DLD1 (cell line): ENCODE measurements around the gene HMGXB3.

ENCODE experiments used
- in situ Hi-C: cut with HindIII; loops from 2 replicates; pipeline ENCODE4 v1.10.0; 2017; ENCODE audit warnings: low sequenced_read_pairs

HMGXB3 gene

DNA sequence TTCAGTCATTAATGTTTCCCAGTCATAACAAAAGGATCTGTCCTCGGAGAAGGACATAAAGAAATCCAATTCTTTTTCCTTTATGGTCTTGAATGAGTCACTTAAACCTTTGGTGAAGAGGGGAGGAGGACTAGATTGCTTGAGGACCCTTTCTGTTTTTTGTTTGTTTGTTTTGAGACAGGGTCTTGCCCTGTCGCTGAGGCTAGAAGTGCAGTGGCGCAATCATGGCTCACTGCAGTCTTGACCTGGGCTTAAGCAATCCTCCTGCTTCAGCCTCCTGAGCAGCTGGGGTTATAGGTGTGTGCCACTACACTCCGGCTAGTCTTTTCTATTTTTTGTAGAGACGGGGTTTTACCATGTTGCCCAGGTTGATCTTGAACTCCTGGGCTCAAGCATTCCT lies 12.4 kb upstream of the HMGXB3 start:
- in situ Hi-C loops: loop anchor here (10.0 kb wide), 1 partner anchor 353 kb away; no protein-coding TSS in a partner anchor

DNA sequence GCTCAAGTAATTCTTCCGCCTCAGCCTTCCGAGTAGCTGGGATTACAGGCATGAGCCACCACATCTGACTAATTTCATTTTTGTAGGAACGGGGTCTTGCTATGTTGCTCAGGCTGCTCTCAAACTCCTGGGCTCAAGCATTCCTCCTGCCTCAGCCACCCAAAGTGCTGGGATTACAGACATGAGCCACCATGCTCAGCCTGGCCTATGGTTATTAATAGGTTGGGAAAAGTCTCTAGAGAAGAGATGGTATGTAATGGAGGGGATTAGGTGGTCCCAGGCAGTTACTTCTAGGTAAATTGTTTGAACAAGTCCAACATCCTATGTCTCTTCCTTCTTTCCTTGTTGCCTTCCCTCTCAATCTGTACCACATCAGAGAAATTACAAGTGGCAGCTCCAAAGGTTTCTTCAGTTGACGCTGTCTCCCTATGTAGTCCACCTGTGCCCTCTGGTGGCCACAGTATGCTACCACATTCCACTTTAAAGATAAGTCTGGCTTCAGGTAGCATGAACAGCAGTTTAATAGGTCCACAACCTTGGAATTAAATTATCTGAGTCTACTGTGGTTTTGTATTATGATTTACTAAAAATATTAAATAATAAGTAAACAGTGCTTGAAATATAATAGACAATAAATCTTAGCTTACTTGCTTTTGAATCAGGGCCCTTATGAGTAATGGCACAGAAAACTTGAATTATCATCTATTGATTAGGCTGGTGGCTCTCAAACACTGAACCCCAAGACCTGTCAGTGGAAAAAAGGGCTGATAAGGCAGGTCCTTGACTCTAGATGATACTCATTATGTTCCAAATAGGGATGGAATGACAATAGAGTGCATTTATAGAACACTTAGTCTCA lies 9.8 kb upstream of the HMGXB3 start:
- in situ Hi-C loops: no loop called here

DNA sequence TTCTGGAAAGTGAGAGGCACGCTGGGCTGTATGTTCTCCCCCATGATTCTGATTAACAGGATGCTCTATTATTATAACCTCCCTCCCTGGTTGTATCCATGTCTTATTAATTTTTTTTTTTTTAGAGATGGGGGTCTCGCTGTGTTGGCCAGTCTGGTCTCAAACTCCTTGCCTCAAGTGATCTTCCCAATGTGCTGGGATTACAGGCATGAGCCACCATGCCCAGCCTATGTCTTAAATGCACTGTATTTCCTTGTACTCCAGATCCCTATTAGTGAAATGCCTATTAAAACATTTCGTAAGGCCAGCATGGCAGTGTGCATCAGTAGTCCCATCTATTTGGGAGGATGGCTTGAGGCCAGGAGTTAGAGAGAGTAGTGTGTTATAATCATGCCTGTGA lies 7.1 kb upstream of the HMGXB3 start:
- in situ Hi-C loops: no loop called here

DNA sequence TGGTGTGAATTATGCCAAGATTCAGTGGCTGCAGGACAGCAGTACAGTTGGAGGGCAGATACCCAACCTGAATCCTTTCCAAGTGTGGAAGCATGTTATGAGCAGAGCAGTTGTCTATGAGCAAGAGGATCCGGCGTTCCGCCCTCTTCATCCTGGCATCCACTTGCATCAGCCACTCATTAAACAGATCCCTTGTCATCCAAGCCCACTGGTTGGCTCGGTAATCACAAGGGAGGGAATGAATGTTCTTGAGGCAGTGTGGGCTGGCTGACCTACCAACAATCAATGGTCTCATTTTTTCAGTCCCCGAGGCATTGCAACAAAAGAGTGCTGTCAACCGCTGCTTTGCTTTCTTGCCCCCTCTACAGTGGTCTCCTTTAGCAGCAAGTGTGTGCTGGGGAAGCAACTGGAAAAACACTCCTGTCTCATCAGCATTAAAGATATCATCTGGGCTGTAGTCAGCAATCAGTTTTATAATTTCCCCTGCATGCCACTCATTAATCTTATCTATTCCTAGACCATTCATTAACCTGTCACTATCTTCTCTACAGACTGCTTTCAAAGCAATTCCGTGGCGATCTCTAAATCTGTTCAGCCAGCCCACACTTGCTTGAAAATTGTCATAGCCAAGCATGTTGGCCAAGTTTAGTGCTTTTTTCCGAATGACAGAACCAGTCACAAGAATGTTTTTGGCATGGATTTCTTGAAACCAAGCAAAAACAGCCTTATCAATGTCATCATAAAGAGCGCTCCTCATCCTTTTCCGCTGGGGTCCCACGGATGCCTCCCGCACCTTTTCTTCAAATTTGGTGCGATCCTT lies 4.9 kb upstream of the HMGXB3 start:
- in situ Hi-C loops: no loop called here

DNA sequence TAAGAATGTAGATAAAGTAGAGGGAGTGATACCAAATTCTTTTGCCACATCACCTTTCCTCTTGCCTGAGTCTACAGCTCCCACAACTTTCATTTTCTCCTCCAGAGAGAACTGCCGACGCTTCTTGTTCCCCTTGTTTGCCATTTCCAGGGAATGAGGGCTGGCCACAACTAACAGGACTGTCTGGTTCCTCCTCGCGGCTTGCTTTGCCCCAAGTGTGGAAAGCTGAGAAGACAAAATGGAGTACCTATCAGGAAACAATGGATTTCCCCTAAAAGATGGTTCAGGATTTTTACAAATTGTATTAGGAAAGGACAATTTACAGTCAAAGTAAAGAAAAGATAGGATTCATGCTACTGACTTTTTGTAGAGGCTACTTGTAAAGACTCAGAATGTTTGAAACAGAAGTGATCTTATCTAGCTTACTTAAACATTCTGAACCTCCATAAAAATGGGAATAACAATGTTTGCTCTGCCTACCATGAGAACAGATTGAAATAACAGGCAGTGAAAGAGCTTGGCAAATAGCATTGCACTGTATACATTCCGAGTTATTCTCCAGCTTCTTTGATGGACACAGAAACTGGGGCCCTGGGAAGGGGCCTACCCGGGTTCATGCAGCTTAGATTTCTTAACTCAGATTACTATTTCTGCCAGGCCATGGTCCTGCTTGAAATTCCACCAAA lies 4.2 kb upstream of the HMGXB3 start:
- in situ Hi-C loops: no loop called here

DNA sequence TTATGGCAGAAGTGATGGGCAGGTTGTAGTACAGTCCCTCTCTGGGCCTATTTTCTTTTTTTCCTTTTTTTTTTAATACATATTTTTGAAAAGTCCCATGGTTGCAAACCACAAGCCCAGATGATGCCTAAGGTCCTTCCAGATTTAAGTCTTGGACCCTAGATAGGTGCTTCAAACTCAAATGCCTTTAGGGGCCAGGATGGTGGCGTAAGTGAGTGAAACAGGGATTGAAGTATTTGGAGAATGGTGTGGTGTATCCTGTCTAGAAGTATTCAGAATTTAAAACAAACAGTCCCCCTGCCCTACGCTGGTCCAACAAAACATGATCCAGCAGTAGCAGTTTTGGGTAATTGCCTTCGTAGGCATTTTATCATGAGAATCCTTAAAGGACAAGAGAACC lies 2.3 kb upstream of the HMGXB3 start:
- in situ Hi-C loops: no loop called here

DNA sequence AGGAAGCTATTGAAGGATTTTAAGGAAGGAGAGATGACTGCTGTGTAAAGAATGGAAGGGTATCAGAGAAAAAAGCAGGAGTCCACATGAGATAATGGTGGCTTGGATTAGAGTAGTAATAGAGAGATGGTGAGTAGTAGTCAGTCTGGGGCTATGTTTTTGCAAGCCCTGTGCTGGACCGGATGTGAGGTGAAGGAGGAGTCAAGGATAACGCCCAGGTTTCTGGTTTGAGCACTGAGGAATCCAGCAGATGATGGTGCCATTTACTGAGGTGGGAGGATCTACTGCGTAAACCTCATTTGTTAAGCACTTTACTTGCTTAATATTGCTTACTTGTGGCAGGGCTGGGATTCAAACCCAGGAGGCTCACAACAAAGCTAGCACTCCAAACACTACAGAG lies 1.2 kb upstream of the HMGXB3 start:
- in situ Hi-C loops: no loop called here

DNA sequence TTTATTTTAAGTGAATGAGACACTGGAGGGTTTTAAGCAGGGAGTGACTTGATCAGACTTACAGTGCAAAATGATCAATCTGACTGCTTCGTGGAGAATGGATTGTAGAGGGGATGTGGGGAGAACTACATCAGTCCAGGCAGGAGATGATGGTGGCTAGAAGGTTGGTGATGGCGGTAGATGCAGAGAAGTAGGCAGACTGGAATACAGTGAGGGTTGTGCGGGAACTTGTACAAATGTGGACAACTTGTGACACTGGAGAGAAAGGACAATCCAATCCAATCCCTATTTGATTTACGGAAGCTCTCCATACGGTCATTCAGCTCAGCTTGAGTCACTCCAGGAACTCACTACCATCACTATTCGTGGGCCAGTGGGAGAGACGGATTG lies 678 bp upstream of the HMGXB3 start:
- in situ Hi-C loops: no loop called here

DNA sequence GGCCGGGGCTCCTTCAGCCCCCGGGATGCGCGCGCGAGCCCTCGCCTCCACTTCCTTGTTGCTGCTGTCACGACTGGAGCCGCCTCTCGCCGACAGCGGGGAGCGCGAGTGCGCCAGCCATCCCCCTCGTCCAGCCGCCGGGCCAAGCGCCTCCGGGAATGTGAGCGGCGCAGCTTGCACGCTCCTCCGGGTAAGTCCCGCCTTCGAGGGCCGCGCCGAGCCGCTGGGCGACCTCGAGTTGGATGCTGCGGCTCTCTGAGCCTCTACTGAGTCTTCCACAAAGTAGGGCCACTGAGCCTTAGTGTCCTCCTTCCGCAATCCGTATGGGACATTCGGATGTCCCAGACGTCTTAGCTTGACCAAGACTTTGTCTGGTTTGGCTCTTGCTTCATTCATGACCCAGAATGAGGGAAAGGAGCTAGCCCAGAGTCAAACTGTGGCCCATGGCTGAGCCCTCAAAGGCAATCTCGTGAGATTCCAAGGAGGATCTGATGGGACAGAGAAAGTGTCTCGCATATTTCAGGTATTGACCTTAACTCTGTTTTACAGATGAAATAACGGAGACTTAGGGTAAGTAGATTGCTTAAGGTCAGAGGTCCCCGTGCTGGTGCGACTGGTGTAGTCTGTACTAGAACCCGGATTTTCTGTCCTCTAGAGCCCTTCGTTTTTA lies 586 bp downstream of the HMGXB3 start:
- in situ Hi-C loops: no loop called here

DNA sequence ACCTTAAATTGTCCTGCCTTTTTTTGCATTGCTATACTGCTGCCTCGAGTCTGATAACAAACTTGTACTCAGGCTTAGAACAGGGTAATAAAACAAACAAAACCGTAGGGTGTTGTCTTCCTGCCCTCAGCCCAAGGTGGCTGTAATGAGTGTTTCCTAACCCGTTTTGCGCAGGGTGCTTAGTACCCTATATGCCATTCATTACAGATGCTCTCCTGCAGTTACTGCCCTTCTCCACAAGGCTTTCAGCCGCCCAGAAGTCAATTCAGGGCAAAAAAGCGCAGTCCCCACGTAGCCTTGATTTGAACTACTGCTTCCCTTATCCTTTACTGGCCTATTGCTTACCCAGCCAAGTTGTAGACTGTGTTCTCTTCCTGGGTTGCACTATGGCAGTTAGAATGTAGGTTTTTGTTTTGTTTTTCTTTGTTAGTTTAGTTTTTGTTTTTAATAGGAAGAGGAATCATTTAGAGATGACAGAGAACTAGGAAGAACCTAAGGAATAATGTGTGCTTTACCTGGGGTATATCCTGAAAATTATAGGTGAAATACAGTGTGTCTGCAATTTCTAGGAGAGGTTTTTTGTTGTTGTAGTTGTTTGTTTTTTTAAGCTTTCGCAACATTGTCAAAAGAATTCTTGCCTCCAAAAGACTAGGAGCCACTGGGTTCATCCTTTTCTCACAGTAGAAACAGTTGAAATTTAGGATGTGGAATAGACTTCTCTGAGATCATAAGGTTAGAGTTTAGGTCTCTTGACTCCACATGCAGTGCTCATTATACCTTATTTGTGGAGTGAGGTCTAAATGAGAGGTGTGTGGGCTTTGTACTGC lies 1.3 kb downstream of the HMGXB3 start:
- in situ Hi-C loops: no loop called here

DNA sequence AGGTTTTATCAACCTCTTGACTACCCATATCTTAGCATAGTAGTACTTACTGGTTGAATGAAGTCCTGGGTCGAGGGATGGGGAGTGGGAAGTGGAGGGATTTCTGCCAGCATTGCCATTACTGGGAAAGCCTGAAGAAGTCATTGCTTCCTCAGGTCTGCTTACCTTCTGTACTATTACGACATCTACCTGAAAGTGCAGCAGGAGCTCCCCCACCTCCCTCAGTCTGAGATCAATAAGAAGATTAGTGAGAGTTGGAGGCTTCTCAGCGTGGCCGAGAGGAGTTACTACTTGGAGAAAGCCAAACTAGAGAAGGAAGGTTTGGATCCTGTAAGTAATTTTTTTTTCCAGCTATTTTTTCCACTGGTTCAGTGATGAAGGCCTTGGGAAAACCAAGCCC lies 5.8 kb downstream of the HMGXB3 start:
- in situ Hi-C loops: no loop called here

DNA sequence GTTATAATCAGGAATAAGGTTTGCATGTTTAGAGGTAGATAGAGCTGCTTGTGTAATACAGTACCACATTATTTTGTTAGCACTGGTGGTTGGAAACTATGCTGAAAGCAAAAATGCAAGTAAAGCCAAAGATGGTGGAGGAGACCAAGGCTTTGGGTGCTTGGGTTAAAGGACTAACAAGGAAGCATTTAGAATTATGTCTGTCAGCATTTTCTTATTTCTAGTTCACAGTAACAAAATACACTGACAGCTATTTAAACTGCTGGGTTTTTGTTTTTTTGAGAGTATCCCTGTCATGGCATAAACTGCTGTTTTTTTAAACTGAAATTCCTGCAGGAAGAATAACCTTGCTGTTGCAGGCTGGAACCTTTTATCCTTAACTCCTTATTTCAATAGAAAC lies 6.5 kb downstream of the HMGXB3 start:
- in situ Hi-C loops: no loop called here

DNA sequence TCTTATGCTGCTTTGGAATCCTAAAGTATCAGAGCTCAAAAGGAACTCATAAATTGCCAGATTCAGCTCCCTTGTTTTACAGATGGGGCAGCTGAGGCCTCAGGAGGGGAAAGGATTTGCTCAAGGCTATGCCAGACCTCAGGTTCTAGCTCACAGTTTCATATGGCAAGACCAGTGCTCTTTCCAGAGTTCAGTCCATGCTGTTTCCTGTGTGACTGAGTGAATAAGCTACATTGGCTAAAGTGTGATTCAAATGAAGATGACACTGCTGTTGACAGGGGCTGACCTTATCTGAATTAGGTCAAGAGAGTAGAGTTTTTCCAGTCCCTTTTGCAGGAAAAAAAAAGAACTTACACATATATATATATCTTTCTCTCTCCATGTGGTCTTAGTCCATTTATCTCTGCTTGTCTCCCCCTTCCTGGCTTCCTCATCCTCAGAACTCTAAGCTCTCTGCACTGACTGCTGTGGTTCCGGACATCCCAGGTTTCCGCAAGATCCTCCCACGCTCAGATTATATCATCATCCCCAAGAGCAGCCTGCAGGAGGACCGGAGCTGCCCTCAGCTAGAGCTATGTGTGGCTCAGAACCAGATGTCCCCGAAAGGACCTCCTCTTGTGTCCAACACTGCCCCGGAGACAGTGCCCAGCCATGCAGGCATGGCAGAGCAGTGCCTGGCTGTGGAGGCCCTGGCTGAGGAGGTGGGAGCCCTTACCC lies 9.3 kb downstream of the HMGXB3 start:
- in situ Hi-C loops: no loop called here

DNA sequence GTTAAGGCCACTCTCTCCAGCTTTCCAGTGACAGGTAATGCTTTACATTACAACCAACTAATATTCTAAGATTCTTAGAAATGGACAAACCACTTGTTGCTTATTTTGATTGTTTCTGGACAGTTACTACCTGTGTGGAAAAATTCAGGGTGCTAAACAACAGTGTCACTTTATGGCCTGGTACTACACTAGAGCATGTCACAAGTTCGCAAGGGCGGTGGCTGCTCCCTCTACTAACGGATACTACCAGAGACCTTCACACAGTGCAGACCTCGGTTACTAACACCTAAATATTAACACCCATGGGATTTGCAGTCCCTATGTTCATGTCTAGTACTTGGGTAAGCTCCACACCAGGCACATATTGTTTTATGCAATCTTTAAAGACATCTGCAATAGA lies 13.4 kb downstream of the HMGXB3 start:
- in situ Hi-C loops: no loop called here

DNA sequence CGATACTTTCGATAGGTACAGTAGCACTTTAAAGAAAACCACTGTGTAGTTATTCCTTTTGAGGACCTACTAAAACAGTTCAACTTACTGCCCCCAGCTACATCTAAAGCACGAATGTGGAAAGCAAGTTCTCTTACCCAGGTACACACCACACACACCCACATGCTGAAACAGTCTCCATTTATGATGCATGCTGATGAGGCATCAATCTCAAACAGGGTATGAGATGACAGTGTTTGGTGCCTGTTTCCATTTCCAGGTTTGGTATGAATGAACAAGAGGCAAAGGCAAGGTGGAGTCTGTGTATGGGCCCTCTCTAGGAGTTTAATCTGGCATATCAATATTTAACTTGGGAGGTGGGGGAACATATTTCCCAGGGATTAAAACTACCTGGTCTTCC lies 13.9 kb downstream of the HMGXB3 start:
- in situ Hi-C loops: no loop called here

DNA sequence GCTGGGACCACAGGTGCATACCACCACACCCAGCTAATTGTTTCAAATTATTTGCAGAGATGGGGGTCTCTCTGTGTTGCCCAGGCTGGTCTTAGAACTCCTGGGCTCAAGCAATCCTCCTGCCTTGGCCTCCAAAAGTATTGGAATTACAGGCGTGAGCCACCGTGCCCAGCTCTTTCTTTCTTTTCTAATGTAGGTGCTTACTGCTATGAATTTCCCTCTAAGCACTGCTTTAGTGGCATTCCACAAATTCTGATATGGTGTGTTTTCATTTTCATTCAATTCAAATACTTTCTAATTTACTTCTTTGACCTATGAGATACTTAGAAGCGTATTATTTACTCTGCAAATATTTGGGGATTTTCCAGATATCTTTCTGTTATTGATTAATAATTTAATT lies 14.9 kb downstream of the HMGXB3 start:
- in situ Hi-C loops: no loop called here

DNA sequence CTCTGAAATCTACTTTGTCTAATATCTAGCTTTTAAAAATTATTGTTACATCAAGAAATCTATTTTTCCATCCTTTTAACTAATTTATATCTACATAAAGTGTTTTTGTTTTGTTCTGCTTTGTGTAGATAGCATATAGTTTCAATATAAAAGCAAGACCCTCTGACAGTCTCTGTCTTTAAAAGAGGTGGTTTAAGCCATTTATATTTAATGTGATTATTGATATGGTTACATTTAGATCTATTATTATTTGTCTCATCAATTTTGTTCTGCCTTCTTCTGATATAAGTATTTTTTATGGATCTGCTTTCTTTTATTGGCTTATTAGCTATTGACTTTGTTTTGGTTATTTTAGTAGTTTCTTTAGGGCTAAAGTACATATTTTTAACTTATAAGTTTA lies 16.0 kb downstream of the HMGXB3 start:
- in situ Hi-C loops: no loop called here

DNA sequence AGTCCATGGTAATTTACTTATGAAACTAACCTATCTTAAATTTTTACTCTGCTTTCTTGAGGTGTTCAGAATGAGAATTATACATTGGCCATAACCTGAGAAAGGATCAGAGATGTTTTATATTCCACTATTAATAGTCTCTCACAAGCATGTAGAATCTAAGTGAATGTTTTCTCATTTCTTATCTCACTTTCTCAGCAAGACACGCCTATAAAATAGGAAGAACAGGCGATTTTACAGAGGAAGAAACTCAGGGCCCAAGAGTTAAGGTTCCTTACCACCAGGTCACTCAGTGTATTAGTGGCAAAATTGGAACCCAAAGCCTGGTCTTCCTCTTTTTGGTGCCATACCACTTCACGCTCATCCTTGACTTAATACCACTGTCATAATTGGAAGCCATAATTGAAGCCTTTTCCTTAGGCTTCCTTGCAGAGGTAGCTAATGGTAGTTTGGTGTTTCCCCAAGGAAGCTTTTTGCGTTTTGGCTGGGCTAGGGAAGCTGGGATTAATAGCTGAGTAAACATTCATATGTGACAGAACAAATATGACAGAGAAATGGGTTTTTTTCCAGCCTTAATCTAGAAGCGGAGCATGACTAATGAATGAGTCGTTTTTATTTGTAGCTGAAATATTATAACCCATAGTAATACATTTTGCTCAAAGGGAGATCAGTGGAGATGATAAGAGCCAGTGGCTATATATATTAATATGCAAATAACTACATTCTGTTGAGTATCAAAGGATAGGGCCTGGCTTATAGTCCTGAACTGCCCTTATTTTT lies 16.9 kb downstream of the HMGXB3 start:
- in situ Hi-C loops: no loop called here

DNA sequence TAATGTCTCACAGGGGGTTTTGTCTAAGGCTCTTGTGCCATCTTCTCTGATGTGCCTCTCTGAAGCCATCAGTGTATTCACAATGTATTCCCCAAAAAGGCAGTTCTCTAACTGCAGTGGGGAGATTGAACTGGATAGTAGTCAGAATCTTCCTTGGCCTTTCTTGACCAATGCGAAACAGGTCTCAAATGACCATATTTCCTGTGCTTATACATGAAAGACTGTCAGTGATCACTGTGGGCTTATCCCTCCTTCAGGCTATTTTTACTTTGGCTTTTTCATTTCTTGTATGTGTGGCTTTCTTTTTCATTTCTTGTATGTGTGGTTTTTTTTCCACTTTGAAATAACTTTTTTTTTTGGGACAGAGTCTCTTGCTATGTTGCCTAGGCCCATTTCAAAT lies 19.7 kb downstream of the HMGXB3 start:
- in situ Hi-C loops: no loop called here
